Fibroblast of the conjunctiva (primary cell): ENCODE data around the gene SH3D19.

ENCODE experiments used
- DNase-seq: peaks from one replicate; pipeline ENCODE4 v3.0.0-alpha.2; 2010; ENCODE audit warnings: low read depth

SH3D19 gene

DNA sequence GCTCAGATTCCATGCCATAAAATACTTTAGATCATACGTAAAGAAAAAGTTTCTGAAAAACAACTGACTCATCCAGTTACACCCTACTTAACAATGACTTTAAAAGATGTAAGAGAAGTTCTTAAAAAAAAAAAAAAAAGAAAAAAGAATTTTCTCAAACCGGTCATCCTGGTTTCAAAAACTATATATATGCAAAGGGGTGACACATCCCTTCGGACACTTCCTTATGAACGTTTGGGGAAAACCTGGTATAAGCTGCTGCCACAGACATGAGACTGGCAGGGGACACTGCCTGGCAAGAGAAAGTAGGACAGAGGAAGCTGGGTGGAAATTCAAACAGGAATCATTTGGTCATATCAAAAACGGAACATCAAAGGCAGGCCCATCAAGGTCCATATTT is 129.6 kb downstream of the SH3D19 start:
- peak; percentile 37 for DNase-seq

DNA sequence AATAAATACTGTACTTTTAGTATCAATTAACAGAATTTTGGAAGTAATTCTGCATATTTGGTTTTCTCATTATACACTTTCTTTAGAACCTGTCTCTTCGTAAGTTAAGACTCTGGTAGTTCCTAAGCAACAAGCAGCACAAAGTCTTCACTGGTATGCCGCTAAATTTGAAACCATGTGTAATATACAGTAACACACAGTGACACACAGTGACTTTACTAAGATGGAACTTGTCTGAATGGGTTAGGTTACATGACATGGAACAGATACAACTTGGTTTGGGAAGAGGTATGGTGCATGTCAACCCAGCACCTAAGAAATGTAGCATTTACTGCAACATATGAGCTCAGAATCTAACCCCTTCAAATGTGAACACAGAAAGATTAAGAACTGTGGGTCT is 132.0 kb downstream of the SH3D19 start:
- DNase-seq, result no peak

DNA sequence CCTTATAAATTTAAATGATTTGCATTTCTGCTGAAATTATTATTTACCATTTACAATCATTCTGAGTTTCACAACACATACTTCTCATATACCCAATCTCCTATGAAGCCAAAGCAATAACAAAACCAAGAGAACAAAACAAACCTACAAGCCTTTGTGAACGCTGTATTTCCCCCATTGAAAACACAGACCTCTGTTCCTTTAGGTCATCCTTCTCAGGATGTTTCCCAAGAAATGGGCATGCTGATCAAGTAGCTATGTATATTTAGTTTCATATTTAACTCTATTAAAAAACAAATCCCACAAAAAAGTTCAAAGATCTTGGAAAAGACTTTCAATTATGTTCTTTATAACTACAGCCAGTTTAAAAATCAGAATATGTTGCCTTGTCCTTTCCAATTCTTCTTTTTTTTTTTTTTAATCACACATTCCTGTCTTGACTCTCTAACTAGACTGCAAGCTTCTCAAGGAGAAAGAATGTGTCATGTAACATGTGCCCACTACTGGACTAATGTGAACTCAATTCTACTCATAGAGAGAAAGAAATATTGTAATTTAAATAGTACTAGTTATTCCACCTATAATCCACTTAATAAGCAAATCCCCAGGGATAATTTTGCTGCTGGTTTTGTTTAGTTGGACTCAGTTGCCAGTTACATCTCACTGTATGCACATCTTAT is 132.7 kb downstream of the SH3D19 start:
- no peak for DNase-seq

DNA sequence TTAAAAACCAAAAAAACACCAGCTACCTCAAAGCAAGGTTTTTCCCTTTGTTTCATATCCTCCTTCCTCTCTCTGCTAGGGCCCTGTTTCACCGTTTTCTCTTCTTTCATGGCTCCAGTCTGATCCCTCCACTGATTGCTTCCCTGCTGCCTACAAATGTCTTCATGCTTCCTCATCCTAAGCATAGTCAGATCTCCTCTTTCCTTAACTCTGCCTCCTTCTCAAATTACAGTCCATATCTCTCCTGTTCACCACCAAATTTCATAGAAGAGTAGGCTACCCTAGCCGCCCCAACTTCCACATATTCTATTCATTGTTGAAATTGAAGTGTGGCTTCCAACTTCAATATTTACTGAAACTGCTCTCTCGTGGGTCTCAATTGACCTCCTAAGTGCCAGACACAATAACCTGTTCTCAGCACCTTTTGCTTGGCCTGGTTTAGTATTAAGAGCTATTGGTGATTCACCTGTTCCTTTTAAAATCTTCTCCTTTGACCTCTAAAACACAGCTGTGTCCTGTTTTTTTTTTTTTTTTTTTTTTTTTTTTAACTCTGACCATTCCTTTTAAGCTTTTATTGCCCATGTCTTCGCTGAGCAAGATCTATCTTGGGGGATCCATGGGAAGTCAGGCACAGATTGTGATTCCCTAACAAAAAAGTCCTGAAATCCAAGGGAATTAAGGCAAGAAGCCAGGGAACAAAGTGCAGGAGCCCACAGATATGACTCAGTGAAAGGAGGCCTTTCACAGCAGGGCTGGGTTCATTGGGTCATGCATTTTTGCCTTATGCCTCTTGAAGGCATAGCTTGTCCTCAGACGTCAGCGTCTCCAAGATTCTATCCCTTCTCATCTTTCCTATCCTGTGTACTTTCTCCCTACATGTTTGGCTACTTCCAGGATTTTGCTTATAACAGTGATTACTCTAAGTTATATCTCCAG is 140.6 kb downstream of the SH3D19 start:
- no peak for DNase-seq

- DNase-seq, result no peak
These were observed 142.9 kb downstream of the SH3D19 start for GRCh38 chr4:151182455-151182996.

- DNase-seq, result no peak
These were observed 148.7 kb downstream of the SH3D19 start for GRCh38 chr4:151176685-151177084.

DNA sequence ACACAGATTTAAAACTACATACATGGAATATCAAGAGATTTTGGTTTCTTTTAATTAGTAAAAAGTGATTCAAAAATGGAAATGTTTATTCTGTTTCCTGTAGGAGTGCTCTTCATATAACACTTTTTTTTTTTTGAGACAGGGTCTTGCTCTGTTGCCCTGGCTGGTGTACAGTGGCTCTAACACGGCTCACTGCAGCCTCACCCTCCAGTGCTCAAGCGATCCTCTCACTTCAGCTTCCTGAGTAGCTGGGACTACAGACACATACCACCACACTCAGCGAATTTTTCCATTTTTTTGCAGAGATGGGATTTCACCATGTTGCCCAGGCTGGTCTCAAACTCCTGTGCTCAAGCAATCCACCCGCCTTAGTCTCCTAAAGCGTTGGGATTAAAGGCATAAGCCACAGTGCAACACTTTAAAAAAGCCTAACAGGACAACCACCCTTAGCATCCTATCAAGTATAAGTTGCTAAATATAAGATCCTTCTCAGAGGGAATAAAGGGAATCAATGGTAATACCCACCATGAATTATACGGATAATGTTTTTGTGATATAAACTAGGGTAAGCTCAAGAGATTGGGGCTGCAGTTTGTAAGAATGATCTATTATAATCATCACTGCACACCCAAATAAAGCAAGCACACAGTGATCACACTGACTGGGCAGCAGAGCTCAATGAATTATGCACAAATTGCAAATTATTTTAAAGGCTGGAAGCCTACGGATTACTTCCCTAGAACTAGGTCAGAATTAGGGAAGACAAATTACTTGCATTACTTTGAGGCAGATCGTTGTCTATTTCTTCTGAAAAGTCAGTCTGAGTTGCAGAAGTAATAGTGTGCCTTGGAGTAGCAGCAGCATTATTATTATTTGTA is 149.4 kb downstream of the SH3D19 start:
- no peak for DNase-seq

- no peak for DNase-seq
These were observed 150.2 kb downstream of the SH3D19 start for GRCh38 chr4:151175233-151175632.

DNA sequence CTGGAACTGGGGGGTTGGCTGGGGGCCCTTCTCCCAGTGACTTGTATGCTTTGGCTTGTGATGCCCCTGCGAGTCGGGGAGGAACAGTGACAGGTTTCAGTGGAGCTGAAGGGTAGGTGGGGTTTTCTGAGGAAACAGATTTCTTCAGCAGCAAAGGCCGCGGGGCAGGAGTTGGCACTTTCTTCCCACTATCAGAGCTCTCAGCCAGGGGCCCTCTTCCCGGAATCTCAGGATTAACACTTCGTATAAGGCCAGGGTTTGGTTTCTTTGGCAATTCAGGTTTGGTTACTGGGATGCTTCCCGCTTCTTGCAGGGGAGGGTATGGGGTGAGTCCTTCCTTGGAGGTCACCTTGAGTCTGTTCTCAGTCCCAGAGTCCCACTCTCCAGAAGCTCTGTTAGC is 150.6 kb downstream of the SH3D19 start:
- DNase-seq, result no peak

GRCh38 chr4:151173871-151174270 is 151.5 kb downstream of the SH3D19 start:
- DNase-seq, result peak; percentile 73

GRCh38 chr4:151169900-151170299 is 155.5 kb downstream of the SH3D19 start:
- DNase-seq, result peak; percentile 26

DNA sequence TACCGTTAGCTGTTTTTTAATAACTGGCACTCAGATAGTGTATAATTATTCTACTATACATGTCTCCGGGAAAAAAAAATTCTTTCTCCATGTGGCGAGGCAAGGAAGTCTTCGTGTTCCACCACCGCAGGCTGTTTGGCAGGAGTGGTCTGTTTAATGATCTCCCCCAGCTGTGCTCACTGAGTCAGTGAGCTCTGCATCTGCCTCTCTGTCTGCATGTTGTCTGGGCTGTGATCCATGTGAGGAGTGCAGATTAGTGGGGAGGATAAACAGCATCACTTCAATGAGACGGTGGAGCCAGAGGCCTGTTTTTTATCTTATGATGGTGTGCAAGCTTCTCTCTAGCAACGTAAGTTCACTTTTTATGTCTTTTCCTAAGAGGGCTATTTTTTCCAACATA is 156.2 kb downstream of the SH3D19 start:
- DNase-seq, result peak; percentile 94

- DNase-seq, result no peak
These were observed 157.8 kb downstream of the SH3D19 start for GRCh38 chr4:151167561-151167960.

DNA sequence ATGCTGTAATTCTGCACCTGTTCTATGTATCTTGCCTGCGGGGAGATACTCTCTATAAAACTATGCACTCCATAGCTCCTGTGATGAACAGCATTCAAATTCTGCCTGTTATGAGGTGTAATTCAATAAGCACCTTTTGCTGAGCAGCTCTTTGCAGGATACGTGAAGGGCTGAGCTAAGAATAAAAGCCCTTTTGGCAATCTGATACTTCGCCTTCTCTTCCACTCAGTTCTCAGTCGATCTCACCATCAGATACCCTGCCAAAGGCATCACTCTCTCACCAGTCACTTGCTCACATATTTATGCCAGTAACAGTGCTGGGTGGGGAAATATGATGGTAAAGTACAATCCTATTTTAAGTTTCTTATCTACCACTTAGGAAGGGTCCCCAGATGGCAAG is 158.8 kb downstream of the SH3D19 start:
- no peak for DNase-seq

DNA sequence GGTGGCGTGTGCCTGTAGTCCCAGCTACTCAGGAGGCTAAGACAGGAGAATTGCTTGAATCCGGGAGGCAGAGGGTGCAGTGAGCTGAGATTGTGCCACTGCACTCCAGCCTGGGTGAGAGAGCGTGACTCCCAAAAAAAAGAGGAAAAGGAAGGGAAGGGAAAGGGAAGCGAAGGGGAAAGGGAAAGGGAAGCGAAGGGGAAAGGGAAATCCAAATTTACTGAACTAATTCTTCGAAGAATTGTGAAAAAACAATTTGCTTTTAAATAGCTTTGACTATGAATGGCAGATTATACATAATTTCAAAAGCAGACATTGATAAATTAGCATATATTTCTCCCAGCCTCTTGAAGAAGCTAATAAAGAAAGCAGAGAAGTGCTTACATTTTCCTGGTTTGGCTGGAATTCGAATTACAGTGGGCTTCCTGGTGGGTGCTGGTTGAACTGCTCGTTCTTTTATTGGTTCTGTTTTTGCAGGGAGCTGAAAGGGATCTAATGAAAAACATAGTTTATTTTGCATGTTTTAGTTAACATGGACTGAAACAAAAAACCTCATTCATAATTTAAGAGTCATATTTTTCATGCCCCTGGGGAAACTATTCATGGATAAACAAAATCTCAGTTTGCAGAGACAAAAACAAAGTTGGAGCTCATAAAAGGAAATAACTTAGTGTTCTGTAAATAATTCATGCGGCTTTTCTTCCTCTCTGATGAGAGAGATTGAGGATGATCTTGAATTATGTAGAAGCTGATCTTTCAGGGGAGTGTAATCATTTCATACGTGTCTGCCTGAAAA is 160.0 kb downstream of the SH3D19 start:
- no peak for DNase-seq

GRCh38 chr4:151163855-151164254 is 161.6 kb downstream of the SH3D19 start:
- no peak for DNase-seq

DNA sequence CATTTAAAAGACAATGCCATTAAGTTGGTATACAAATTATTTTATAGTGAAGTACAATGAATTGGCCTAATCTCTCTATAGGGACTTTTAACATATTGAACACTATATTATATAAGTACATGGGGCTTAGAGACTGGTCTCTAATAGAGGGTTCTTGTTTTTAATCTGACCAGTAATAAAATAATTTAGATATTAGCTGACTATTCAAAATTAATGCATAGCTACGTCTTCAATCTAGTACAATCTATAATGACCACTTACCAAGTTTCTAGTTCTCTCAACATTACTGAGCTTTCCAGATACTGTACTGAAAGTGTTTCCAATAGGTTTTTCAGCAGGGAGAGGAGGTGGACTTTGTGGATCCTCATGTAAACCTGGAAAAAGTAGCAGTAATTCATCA is 166.4 kb downstream of the SH3D19 start:
- DNase-seq, result no peak

DNA sequence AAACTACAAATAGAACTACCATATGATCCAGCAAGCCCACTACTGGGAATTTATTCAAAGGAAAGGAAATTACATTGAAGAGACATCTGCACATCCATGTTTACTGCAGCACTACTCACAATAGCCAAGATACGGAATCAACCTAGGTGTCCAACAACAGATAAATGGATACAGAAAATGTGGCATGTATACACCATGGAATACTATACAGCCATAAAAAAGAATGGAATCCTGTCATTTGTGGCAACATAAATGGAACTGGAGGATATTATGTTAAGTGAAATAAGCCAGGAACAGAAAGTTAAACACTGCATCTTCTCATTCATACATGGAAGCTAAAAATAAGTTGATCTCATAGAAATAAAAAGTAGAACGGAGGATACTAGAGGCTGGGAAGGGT is 167.9 kb downstream of the SH3D19 start:
- no peak for DNase-seq

DNA sequence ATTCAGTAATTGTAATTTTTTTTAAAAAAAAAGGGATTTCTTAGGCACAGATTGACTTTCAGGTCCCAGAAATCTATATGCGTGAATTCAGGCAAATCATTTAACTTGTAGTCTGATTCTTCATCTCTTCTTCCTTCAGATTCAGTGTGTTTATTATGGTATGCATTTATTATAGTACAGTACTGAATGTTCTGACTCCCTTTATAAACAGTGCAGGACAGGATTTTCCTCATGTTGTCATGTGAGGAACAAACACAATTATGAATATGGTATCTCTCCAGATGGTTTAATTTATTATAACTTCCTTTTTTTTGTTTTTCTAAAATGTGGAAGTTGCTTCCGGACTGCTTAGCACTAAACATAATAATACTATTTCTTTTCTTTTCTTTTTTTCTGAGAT is 171.8 kb downstream of the SH3D19 start:
- DNase-seq, result no peak

DNA sequence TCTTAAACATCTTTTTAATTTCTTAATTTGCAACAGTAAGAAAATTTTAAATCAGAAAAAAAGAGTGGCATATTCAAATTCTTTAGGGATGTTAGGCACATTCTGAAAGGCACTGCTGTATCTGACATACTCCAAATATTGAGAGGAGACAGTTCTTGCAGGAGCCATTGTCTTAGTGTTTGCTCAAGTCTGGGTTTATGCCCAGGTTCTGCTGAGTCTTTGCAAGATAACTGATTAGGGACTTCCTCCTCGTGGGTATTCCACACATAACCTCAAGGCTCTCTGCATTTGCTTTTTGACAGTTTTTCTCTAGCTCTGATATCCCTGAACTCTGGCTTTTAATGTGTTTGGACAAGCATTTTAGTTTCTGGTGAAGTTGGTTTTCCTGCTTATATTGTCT is 173.4 kb downstream of the SH3D19 start:
- DNase-seq, result no peak

DNA sequence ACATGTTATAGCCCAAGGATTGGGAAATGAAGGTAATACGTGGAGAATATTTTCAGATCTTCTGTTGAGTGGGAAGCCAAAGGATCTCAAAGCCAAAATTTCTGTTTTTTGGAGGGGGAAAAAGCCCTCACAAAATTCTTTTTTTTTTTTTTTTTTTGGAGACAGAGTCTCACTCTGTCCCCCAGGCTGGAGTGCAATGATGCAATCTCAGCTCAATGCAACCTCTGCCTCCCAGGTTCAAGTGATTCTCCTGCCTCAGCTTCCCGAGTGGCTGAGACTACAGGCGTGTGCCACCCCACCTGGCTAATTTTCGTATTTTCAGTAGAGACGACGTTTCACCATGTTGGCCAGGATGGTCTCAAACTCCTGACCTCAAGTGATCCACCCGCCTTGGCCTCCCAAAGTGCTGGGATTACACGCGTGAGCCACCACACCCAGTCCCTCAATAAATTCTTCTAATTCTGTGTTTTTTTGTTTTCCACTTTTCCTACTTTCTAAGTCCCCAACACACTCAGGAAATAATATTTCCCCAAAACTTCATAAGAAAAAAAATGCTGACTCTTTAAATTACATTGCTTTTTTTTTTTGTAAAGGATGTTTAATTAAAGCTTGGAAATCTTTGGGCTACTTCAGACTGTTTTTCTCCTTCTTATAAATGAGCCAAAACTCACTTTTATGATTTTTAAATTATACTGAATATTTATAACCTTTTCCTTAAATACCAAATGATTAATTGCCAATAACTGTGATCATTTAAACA is 174.4 kb downstream of the SH3D19 start:
- no peak for DNase-seq
